PC-3 (cell line): ENCODE data around the gene HTR2B. TPM values are rescaled to one million over a fixed set of nuclear protein-coding genes. Genes with fewer than 3 reads are reported as not detected.

Experiments
- ATAC-seq: fragments of 200-7000 bp; cut with Tn5 transposase; 2 replicates; pipeline ENCODE4 v1.9.1; 2020; ENCODE audit warnings: mild to moderate bottlenecking, moderate library complexity
- BruUV-seq: library from RNA; stranded (reverse); fragments of 400-500 nt; replicated peaks from 2 replicates; lab custom pipeline; 2021; lab: Mats Ljungman, UMichigan
- CTCF ChIA-PET: fragments of 300-600 bp; sonication (Branson Sonifier 250); formaldehyde crosslinking; loops from one replicate; lab custom pipeline; 2022; ENCODE audit warnings: antibody characterized with exemption; lab: Charles Lee
- POLR2A ChIA-PET: fragments of 300-600 bp; sonication (Branson Sonifier 250); formaldehyde crosslinking; loops from one replicate; lab custom pipeline; 2022; ENCODE audit warnings: antibody characterized with exemption; ENCODE audit not compliant: unreplicated experiment; lab: Charles Lee
- DNase-seq: peaks from one replicate; pipeline ENCODE4 v3.0.0-alpha.2; 2015
- H2AFZ ChIP-seq: fragments of 300-600 bp; sonication (generic); 2 replicates; pipeline ENCODE4 v1.6.0; 2016; ENCODE audit warnings: antibody characterized with exemption, low read length
- H3F3A ChIP-seq: fragments of 300-600 bp; sonication (generic); one replicate; pipeline ENCODE4 v1.6.0; 2017; ENCODE audit warnings: antibody characterized with exemption, low read length, control low read depth, mild to moderate bottlenecking; ENCODE audit not compliant: unreplicated experiment
- H3K27ac ChIP-seq: fragments of 300-600 bp; sonication (generic); 2 replicates; pipeline ENCODE4 v1.5.1; 2016; ENCODE audit warnings: mild to moderate bottlenecking, low read length
- H3K27me3 ChIP-seq: fragments of 300-600 bp; sonication (generic); 2 replicates; pipeline ENCODE4 v1.6.1; 2016; ENCODE audit warnings: low read length, mixed read lengths
- H3K36me3 ChIP-seq: fragments of 300-600 bp; sonication (generic); 2 replicates; pipeline ENCODE4 v1.6.1; 2016; ENCODE audit warnings: low read depth, mixed run types, low read length, mixed read lengths
- H3K4me1 ChIP-seq: fragments of 300-600 bp; sonication (generic); 2 replicates; pipeline ENCODE4 v1.5.1; 2016; ENCODE audit warnings: low read length; ENCODE audit not compliant: insufficient read depth
- H3K4me2 ChIP-seq: fragments of 300-600 bp; sonication (generic); 2 replicates; pipeline ENCODE4 v1.6.0; 2016; ENCODE audit warnings: low read length
- H3K4me3 ChIP-seq: fragments of 300-600 bp; sonication (generic); 2 replicates; pipeline ENCODE4 v1.5.1; 2016; ENCODE audit warnings: mild to moderate bottlenecking, low read length, mixed read lengths
- H3K79me2 ChIP-seq: fragments of 300-600 bp; sonication (generic); 2 replicates; pipeline ENCODE4 v1.6.1; 2017; ENCODE audit warnings: low read length, mixed read lengths
- H3K9ac ChIP-seq: fragments of 300-600 bp; sonication (generic); 2 replicates; pipeline ENCODE4 v1.6.0; 2016; ENCODE audit warnings: mild to moderate bottlenecking, low read length
- H3K9me2 ChIP-seq: fragments of 300-600 bp; sonication (generic); replicated peaks from 2 replicates; pipeline ENCODE4 v1.6.1; 2016; ENCODE audit warnings: mixed run types, low read length, mixed read lengths
- H3K9me3 ChIP-seq: fragments of 300-600 bp; sonication (generic); 2 replicates; pipeline ENCODE4 v1.6.1; 2016; ENCODE audit warnings: low read length, mixed read lengths
- H4K20me1 ChIP-seq: fragments of 300-600 bp; sonication (generic); 2 replicates; pipeline ENCODE4 v1.6.1; 2016; ENCODE audit warnings: low read length, mixed read lengths
- CTCF ChIP-seq: fragments of 300-600 bp; sonication (generic); conservative IDR thresholded peaks from 2 replicates; pipeline ENCODE4 v1.5.1; 2017; ENCODE audit warnings: antibody characterized with exemption, low read depth, mild to moderate bottlenecking, low read length
- EZH2 ChIP-seq: fragments of 300-600 bp; sonication (generic); IDR thresholded peaks from one replicate; pipeline ENCODE4 v1.6.1; 2017; ENCODE audit warnings: antibody characterized with exemption, mild to moderate bottlenecking, low read length; ENCODE audit not compliant: unreplicated experiment
- EZH2phosphoT487 ChIP-seq: fragments of 300-600 bp; sonication (generic); IDR thresholded peaks from 2 replicates; pipeline ENCODE4 v1.6.1; 2018; ENCODE audit warnings: mild to moderate bottlenecking, antibody characterized with exemption, low read length, borderline replicate concordance
- intact Hi-C: fragments of 100-400 bp; cut with micrococcal nuclease; formaldehyde crosslinking; loops from 2 replicates; pipeline ENCODE4 v1.9.0; 2023
- total RNA-seq: library from RNA; depleted of rRNA; stranded (reverse); fragments of >200 nt; gene quantifications from 2 replicates; pipeline ENCODE4 v1.2.3, GENCODE V29; 2014

HTR2B gene
- total RNA-seq, 1 experiment from 2014 or later: not detected

GRCh38 chr2:231113489-231113888 lies 11.4 kb downstream of the HTR2B start:
- no peak overlapping the region for H3K9ac ChIP-seq
- no peaks in the 10 kb centered on the region for H3K9me2 ChIP-seq
- no peak for ATAC-seq
- DNase-seq: no peak
- no peaks in the 10 kb centered on the region for H3K27me3 ChIP-seq
- CTCF ChIA-PET: no interaction called here
- TF ChIP-seq CTCF: no peak
- TF ChIP-seq EZH2: no peak
- peaks cover 8% of the 10 kb centered on the region; the same call in 1 of the 2 replicates for H3K79me2 ChIP-seq
- no peak overlapping the region for H3K27ac ChIP-seq
- BruUV-seq: no TSS peak
- H3K9me3 ChIP-seq: no peaks in the 10 kb centered on the region
- POLR2A ChIA-PET: interaction anchor here (0.6 kb wide), 1 partner anchor 499 kb away, joined by 4 read pairs; no protein-coding TSS in a partner anchor
- intact Hi-C loops: loop anchor here (2.0 kb wide), 1 partner anchor 15 kb away; no protein-coding TSS in a partner anchor
- H3F3A ChIP-seq: peaks cover 4% of the 10 kb centered on the region
- no peak overlapping the region for H3K4me2 ChIP-seq
- 0 out of 2 replicates have a peak, but pooled peaks cover 3% of the 10 kb centered on the region for H4K20me1 ChIP-seq
- H3K36me3 ChIP-seq: peaks cover 53% of the 10 kb centered on the region
- no peak overlapping the region for H3K4me3 ChIP-seq
- no peak overlapping the region for H2AFZ ChIP-seq
- H3K4me1 ChIP-seq: peaks cover 30% of the 10 kb centered on the region

GRCh38 chr2:231111987-231112386 lies 12.9 kb downstream of the HTR2B start:
- no peak overlapping the region for H2AFZ ChIP-seq
- peaks cover 19% of the 10 kb centered on the region for H3K4me1 ChIP-seq
- no peaks in the 10 kb centered on the region for H3K9me2 ChIP-seq
- no peaks in the 10 kb centered on the region for H3K27me3 ChIP-seq
- H3K9ac ChIP-seq: no peak overlapping the region
- H3K36me3 ChIP-seq: peaks cover 64% of the 10 kb centered on the region
- H3K79me2 ChIP-seq: peaks cover 10% of the 10 kb centered on the region; the same call in 1 of the 2 replicates
- no peaks in the 10 kb centered on the region for H3F3A ChIP-seq
- peak; percentile 41 for DNase-seq
- 0 out of 2 replicates have a peak, but pooled peaks cover 3% of the 10 kb centered on the region for H4K20me1 ChIP-seq
- POLR2A ChIA-PET: no interaction called here
- ATAC-seq: peak; percentile 88
- no peak for TF ChIP-seq EZH2
- TF ChIP-seq CTCF: no peak
- TF ChIP-seq EZH2phosphoT487: no peak
- peak overlapping the region; percentile 12; the same call in 1 of the 2 replicates for H3K27ac ChIP-seq
- H3K4me3 ChIP-seq: no peak overlapping the region
- intact Hi-C loops: loop anchor here (2.0 kb wide), 1 partner anchor 17 kb away; no protein-coding TSS in a partner anchor
- H3K4me2 ChIP-seq: peak overlapping the region; percentile 11; the same call in 1 of the 2 replicates
- no peaks in the 10 kb centered on the region for H3K9me3 ChIP-seq
- no TSS peak for BruUV-seq
- CTCF ChIA-PET: interaction anchor here (0.6 to 1.5 kb wide), 3 partner anchors 18 to 293 kb away, joined by 3 to 8 read pairs (median 5); no protein-coding TSS in a partner anchor

GRCh38 chr2:231110551-231110950 lies 14.3 kb downstream of the HTR2B start:
- no TSS peak for BruUV-seq
- Histone ChIP-seq H3F3A (no peaks in the 10 kb centered on the region), H3K9ac (no peak overlapping the region), H3K27me3 (no peaks in the 10 kb centered on the region), H2AFZ (no peak overlapping the region), H4K20me1 (0 out of 2 replicates have a peak, but pooled peaks cover 11% of the 10 kb centered on the region), H3K9me2 (no peaks in the 10 kb centered on the region), H3K36me3 (peaks cover 65% of the 10 kb centered on the region), H3K27ac (no peak overlapping the region), H3K4me2 (no peak overlapping the region), H3K9me3 (no peaks in the 10 kb centered on the region), H3K79me2 (peaks cover 23% of the 10 kb centered on the region; the same call in 1 of the 2 replicates), H3K4me1 (peaks cover 18% of the 10 kb centered on the region), H3K4me3 (no peak overlapping the region)
- peak; percentile 17 for DNase-seq
- POLR2A ChIA-PET: no interaction called here
- CTCF ChIA-PET: interaction anchor here (1.5 kb wide), 1 partner anchor 19 kb away, joined by 8 read pairs; no protein-coding TSS in a partner anchor
- ATAC-seq: peak; percentile 34; the same call in 1 of the 2 replicates
- TF ChIP-seq EZH2 (no peak), CTCF (peak; percentile 33; the same call in 1 of the 2 replicates), EZH2phosphoT487 (no peak)
- intact Hi-C loops: no loop called here
